ENCODE results near the gene MFRP.

MFRP gene

DNA sequence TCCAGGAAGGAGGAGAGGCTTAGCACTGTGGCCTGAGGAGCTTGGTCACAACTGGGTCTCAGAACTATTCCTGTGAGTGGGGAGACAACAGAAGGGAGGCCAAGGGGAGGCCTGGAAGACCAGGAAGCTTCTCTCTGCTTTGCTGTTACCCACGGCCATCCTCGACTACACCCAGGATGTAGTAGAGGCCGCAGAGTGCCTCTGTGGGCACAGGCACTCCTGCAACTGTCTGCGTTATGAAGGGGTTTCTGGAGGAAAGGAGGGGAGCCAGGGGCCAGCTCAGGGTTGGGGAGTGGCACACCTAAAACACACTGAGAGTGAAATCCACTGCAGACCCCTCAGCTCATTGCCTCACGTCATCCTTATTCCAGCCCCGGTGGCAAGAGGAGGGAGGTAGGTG, 3.8 kb upstream of the MFRP start:
- DNase-seq (ENCODE audit: insufficient read length, low spot score) (no peak), FAIRE-seq (no peak)
- no peak for TF ChIP-seq TAF1 (IDR thresholded peaks at IDR 0.05; ENCODE audit: low read depth, low read length)

DNA sequence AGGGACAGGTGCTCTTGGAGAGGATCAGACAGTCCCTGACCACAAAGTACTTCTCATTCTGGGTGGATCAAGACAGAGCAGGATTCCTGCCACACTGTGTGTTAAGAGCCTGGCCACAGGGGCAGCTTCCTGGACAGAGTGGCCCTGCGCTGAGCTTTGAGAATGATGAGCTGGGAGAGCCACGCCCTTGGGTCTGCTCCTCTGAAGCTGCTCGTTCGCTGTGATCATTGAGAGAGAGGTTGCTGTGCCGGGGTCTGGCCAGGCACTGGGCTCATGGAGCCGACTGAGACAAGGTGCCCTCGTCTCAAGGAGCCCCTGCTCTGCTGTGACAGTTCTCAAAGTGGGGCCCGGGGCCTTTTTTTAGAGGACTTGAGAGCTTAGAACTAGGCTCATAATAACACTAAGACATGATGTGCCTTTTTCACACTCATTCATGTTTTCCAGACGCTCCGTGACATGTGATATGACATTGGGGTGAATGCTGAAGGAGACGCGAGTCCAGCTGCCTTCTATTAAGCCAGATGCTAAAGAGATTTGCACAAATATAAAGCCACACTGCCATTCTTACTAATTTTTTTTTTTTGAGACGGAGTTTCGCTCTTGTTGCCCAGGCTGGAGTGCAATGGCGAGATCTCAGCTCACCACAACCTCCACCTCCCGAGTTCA, 1.6 kb upstream of the MFRP start:
- FAIRE-seq (no peak), DNase-seq (ENCODE audit: insufficient read length, low spot score) (no peak)
- TF ChIP-seq SPI1 (IDR thresholded peaks at IDR 0.05; ENCODE audit: low read depth, low read length) = no peak
- TF ChIP-seq PAX5 (IDR thresholded peaks at IDR 0.05; ENCODE audit: insufficient read depth, low read length, severe bottlenecking) = no peak
- TF ChIP-seq POLR2A (IDR thresholded peaks at IDR 0.05; ENCODE audit: low read depth, low read length) = no peak
- no peak for TF ChIP-seq TAF1 (IDR thresholded peaks at IDR 0.05; ENCODE audit: low read depth, low read length)
- TF ChIP-seq POU2F2 (IDR thresholded peaks at IDR 0.05; ENCODE audit: low read depth, low read length) = no peak
- no peak for TF ChIP-seq POLR2AphosphoS5 (IDR thresholded peaks at IDR 0.05; ENCODE audit: low read depth, low read length)

DNA sequence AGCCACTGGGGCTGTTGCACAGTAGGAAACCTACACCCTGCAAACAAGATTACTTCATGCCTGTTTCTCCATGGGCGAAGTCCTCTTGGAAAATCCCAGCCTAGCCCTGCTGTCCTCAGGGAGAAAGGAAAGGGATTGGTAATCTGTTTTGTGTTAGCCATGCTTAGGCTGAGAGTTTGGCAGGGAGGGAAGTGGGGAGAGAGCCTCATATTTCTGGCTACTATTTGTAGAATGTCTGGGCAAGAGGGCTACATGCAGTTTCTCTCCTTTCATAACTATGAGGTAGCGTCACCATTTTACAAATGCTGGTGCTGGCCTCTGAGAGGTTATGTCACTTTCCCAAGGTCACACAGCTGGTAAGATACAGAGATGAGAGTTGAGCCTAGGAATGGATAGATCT, 737 bp upstream of the MFRP start:
- DNase-seq (ENCODE audit: insufficient read length, low spot score) (no peak), FAIRE-seq (no peak)
- TF ChIP-seq PAX5 (IDR thresholded peaks at IDR 0.05; ENCODE audit: insufficient read depth, low read length, severe bottlenecking) (no peak), SPI1 (IDR thresholded peaks at IDR 0.05; ENCODE audit: low read depth, low read length) (no peak), POLR2AphosphoS5 (IDR thresholded peaks at IDR 0.05; ENCODE audit: low read depth, low read length) (no peak), POLR2A (IDR thresholded peaks at IDR 0.05; ENCODE audit: low read depth, low read length) (no peak), POU2F2 (IDR thresholded peaks at IDR 0.05; ENCODE audit: low read depth, low read length) (no peak), TAF1 (IDR thresholded peaks at IDR 0.05; ENCODE audit: low read depth, low read length) (no peak)

DNA sequence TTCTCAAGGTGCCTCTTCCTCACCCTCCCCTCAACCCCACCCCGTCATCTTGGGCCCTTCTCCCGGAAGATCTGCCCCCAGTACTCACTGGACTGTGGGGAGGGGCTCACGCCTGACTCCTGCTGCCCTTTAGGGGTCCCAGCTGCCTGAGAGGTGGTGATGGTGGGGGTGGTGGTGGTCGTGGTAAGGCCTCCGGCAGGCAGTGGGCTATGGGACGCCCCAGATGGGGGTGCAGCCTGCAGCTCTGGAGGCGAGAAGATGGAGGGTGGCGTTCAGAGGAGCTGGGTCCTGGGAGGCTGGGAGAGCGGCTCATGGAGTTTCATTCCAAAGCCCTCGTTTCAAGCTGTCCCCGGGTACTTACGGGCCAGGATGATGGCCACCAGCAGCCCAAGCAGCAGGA, 820 bp downstream of the MFRP start:
- no peak for FAIRE-seq
- TF ChIP-seq SPI1 (IDR thresholded peaks at IDR 0.05; ENCODE audit: low read depth, low read length) (no peak), POLR2A (IDR thresholded peaks at IDR 0.05; ENCODE audit: low read depth, low read length) (no peak), POU2F2 (IDR thresholded peaks at IDR 0.05; ENCODE audit: low read depth, low read length) (no peak), PAX5 (IDR thresholded peaks at IDR 0.05; ENCODE audit: insufficient read depth, low read length, severe bottlenecking) (no peak), POLR2AphosphoS5 (IDR thresholded peaks at IDR 0.05; ENCODE audit: low read depth, low read length) (no peak), TAF1 (IDR thresholded peaks at IDR 0.05; ENCODE audit: low read depth, low read length) (no peak)
- DNase-seq (ENCODE audit: insufficient read length, low spot score) = no peak

DNA sequence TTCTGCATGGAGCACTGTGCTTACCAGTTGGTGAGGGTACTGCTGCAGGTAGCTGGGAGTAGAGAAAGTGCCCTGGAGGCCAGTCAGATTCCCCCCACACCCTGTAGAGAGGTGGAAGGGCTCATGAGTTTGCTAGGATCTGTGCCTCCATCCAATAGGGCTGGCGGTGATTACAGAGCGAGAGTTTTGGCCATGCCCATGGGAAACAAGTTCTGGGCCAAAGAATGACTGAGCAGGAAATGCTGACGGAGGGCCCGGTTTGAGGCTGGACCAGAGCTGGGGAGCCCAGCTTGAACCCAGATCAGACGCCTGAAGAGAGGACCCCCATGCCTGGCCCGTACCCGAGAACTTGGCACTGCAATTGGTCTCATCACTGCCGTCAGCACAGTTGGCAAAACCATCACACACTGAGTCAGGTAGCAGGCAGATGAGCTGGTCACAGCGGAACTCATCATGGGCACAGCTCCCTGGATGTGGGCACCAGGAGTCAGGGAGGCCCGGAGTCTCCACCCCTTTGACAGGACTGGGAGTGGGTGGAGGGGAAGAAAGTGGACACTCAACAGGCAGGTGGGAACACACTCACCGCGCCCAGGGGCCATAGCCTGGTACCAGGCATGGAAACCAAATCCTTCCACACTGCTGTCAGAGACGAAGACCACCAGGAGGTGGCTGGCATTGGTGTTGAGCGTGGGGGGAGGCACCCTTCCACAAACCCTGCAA, 2.1 kb downstream of the MFRP start:
- no peak for FAIRE-seq
- DNase-seq (ENCODE audit: insufficient read length, low spot score) = no peak
- no peak for TF ChIP-seq POLR2AphosphoS5 (IDR thresholded peaks at IDR 0.05; ENCODE audit: low read depth, low read length)
- no peak for TF ChIP-seq SPI1 (IDR thresholded peaks at IDR 0.05; ENCODE audit: low read depth, low read length)
- TF ChIP-seq PAX5 (IDR thresholded peaks at IDR 0.05; ENCODE audit: insufficient read depth, low read length, severe bottlenecking) = no peak
- no peak for TF ChIP-seq POU2F2 (IDR thresholded peaks at IDR 0.05; ENCODE audit: low read depth, low read length)
- TF ChIP-seq POLR2A (IDR thresholded peaks at IDR 0.05; ENCODE audit: low read depth, low read length) = no peak
- TF ChIP-seq TAF1 (IDR thresholded peaks at IDR 0.05; ENCODE audit: low read depth, low read length) = no peak

DNA sequence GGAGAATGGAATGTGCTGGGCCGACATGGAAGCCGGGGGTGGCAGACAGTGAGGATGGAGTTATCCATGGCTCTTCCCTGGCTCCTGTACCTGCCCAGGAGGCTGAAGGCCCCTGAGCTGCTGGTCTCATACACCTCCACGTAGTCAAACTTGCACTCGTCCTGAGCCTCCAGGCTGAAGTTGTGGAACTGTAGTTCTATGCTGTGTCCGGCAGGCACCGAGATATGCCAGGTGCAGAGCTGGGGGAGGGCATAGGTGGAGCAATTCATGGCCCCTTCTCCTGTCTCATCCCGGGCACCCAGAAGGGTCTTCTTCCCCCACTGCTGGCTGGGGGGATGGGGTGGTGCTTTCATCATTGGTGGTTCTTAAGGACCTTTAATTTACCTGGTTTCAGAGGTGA, 2.8 kb downstream of the MFRP start:
- DNase-seq (ENCODE audit: insufficient read length, low spot score) (no peak), FAIRE-seq (no peak)
- TF ChIP-seq POLR2AphosphoS5 (IDR thresholded peaks at IDR 0.05; ENCODE audit: low read depth, low read length) (no peak), POU2F2 (IDR thresholded peaks at IDR 0.05; ENCODE audit: low read depth, low read length) (no peak), TAF1 (IDR thresholded peaks at IDR 0.05; ENCODE audit: low read depth, low read length) (no peak)

DNA sequence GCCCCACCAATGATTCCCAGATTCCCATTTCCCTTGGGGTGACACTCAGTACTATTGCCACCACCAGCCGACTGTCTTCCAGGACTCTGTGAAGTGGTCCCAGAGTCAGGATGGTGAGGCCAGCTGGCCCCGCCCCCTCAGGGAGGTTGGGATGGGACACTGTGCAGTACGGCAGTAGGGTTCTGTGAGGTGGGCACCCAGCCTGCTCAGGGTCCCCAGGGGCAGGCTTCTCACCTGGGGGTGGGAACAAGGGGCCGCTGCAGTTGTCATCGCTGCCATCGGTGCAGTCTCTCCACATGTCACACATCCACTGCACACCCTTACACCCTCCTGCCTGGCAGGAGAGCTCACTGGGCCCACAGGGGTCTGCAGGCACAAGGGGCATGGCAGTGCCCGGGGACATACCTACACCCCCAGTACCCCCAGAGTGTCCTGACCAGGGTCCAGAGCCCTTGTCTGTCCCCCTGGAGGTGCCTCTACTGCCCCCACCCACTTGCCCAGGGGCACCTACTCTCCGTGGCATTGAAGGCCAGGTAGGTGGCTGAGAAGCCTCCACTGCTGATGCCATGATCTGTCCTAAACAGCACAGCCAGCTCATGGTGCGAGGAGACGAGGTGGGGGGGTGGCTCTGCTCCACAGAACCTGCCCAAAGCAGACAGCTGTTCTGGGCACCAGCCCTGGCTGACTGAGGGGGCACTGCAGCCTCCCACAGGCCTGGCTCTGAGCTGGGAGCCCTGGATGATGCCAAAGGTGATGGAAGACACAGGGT, 4.0 kb downstream of the MFRP start:
- TF ChIP-seq POU2F2 (IDR thresholded peaks at IDR 0.05; ENCODE audit: low read depth, low read length) = no peak
- no peak for DNase-seq (ENCODE audit: insufficient read length, low spot score)
- FAIRE-seq = no peak

DNA sequence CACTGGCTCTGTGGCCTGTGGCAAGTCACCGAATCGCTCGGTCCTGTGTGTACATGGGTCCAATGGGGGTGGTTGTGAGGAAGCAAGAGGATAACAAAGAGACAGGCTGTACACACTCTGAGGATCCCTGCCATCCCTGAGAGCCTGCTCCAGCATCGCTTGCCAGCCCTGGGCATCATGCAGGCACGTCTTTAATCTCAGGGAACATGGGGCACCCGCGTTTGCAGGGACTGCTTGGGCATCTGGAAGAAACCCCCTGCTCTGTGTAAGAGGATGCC, 4.5 kb downstream of the MFRP start:
- FAIRE-seq (no peak), DNase-seq (ENCODE audit: insufficient read length, low spot score) (no peak)
- TF ChIP-seq PAX5 (IDR thresholded peaks at IDR 0.05; ENCODE audit: insufficient read depth, low read length, severe bottlenecking) = no peak
- TF ChIP-seq POLR2AphosphoS5 (IDR thresholded peaks at IDR 0.05; ENCODE audit: low read depth, low read length) = no peak
- no peak for TF ChIP-seq TAF1 (IDR thresholded peaks at IDR 0.05; ENCODE audit: low read depth, low read length)
- no peak for TF ChIP-seq POLR2A (IDR thresholded peaks at IDR 0.05; ENCODE audit: low read depth, low read length)
- TF ChIP-seq SPI1 (IDR thresholded peaks at IDR 0.05; ENCODE audit: low read depth, low read length) = no peak
- TF ChIP-seq POU2F2 (IDR thresholded peaks at IDR 0.05; ENCODE audit: low read depth, low read length) = no peak

DNA sequence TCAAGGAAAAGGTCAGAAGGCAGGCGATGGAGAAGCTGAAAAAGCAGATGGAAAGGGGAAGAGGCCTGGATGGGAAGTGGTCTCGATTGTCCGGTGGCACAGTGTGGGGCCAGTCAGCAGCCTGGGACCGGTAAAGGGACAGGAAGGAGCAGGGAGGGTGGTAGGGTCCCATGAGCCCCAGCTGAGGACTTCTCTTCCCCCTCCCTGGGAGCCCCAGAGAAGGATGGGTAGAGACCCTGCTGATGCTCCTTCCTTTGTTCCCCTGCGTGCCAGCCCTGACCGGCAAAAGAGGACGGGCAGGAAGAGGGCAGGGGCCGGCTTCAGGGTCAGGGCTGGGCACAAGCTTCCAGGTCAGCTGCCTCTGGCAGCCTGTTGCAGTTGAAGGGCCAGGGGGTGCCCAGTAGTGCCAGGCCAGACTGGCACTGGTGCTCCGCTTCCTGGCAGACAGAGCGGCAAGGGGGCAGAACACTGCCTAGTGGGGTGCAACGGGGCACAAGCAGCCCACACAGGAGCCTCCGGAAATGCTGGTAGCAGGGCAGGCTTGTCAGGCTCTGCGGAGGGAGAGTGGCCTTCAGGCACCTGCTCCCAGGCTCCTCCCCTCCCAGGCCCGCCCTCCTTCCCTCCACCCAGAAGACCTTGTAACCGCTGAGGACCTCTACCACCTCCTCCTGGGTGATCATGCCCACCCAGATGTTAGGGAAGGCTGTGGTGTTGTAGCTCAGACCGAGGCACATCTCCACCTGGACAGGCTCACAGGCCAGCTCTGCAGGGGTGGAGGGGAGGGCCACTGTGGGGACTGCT, 5.1 kb downstream of the MFRP start:
- TF ChIP-seq POLR2A (IDR thresholded peaks at IDR 0.05; ENCODE audit: low read depth, low read length) (no peak), TAF1 (IDR thresholded peaks at IDR 0.05; ENCODE audit: low read depth, low read length) (no peak), POLR2AphosphoS5 (IDR thresholded peaks at IDR 0.05; ENCODE audit: low read depth, low read length) (no peak), PAX5 (IDR thresholded peaks at IDR 0.05; ENCODE audit: insufficient read depth, low read length, severe bottlenecking) (no peak), POU2F2 (IDR thresholded peaks at IDR 0.05; ENCODE audit: low read depth, low read length) (no peak), SPI1 (IDR thresholded peaks at IDR 0.05; ENCODE audit: low read depth, low read length) (no peak)
- FAIRE-seq (no peak), DNase-seq (ENCODE audit: insufficient read length, low spot score) (no peak)

All from GM12891 (cell line).